ENCODE data around the gene AKAP10.
"Not testable (repeated sequence)": the region's sequence is repeated elsewhere in the genome, so short reads cannot be mapped to it uniquely, and the experiment has no call there.

Gene AKAP10

GRCh38 chr17:19928299-19928698 lies 49.3 kb downstream of the AKAP10 start:
- no peak for DNase-seq (ENCODE audit: low read depth)

- no peak for DNase-seq (ENCODE audit: low read depth)
Observed at GRCh38 chr17:19915245-19915978, 62.2 kb downstream of the AKAP10 start.

- DNase-seq (ENCODE audit: low read depth): no peak
Observed at GRCh38 chr17:19911033-19911432, 66.6 kb downstream of the AKAP10 start.

GRCh38 chr17:19909139-19909538 lies 68.5 kb downstream of the AKAP10 start:
- DNase-seq (ENCODE audit: low read depth): no peak

- DNase-seq (ENCODE audit: low read depth): no peak
Observed at GRCh38 chr17:19905502-19905901, 72.1 kb downstream of the AKAP10 start.

GRCh38 chr17:19904924-19905323 lies 72.7 kb downstream of the AKAP10 start:
- DNase-seq (ENCODE audit: low read depth): no peak

GRCh38 chr17:19904412-19904811 lies 73.2 kb downstream of the AKAP10 start:
- DNase-seq (ENCODE audit: low read depth): no peak

- no peak for DNase-seq (ENCODE audit: low read depth)
Observed at GRCh38 chr17:19900809-19901208, 76.8 kb downstream of the AKAP10 start.

GRCh38 chr17:19897903-19898302 lies 79.7 kb downstream of the AKAP10 start:
- DNase-seq (ENCODE audit: low read depth): no peak

GRCh38 chr17:19897090-19897837 lies 80.4 kb downstream of the AKAP10 start:
- DNase-seq (ENCODE audit: low read depth): no peak

- DNase-seq (ENCODE audit: low read depth): no peak
Observed at GRCh38 chr17:19896679-19897078, 80.9 kb downstream of the AKAP10 start.

GRCh38 chr17:19890554-19890953 lies 87.1 kb downstream of the AKAP10 start:
- not testable (repeated sequence) for DNase-seq (ENCODE audit: low read depth)

GRCh38 chr17:19890001-19890400 lies 87.6 kb downstream of the AKAP10 start:
- not testable (repeated sequence) for DNase-seq (ENCODE audit: low read depth)

GRCh38 chr17:19886116-19886515 lies 91.5 kb downstream of the AKAP10 start:
- no peak for DNase-seq (ENCODE audit: low read depth)

- no peak for DNase-seq (ENCODE audit: low read depth)
Observed at GRCh38 chr17:19883537-19884215, 94.0 kb downstream of the AKAP10 start.

GRCh38 chr17:19880393-19880792 lies 97.2 kb downstream of the AKAP10 start:
- DNase-seq (ENCODE audit: low read depth): no peak

GRCh38 chr17:19877364-19877945 lies 100.2 kb downstream of the AKAP10 start:
- DNase-seq (ENCODE audit: low read depth): no peak

GRCh38 chr17:19876529-19877161 lies 101.0 kb downstream of the AKAP10 start:
- DNase-seq (ENCODE audit: low read depth): no peak

GRCh38 chr17:19874256-19874655 lies 103.4 kb downstream of the AKAP10 start:
- DNase-seq (ENCODE audit: low read depth): no peak

GRCh38 chr17:19873346-19873745 lies 104.3 kb downstream of the AKAP10 start:
- DNase-seq (ENCODE audit: low read depth): no peak

GRCh38 chr17:19868079-19868395 lies 109.6 kb downstream of the AKAP10 start:
- no peak for DNase-seq (ENCODE audit: low read depth)

All from activated T-helper 9 cell treated with anti-CD3 and anti-CD28 coated beads, Interleukin-2, amount 50 U/mL, for 16 hours (primary cell).